Naive thymus-derived CD8-positive, alpha-beta T cell (primary cell): ENCODE measurements around the gene GDPD3. TPM values are rescaled to one million over a fixed set of nuclear protein-coding genes. Genes with fewer than 3 reads are reported as not detected.
A peak's percentile ranks its signal among the peaks of the same experiment; 100 is the strongest.

ENCODE experiments used
- ATAC-seq, 2 donors: fragments of 150-1000 bp; cut with Tn5 transposase in 1 of 2; sonication (Bioruptor Pico), chemical (Tn5 transposase) in 1 of 2; 1 replicate in 1 of 2; 2 replicates in 1 of 2; pipeline ENCODE4 v1.10.0; 2021; ENCODE audit warnings: mild to moderate bottlenecking in 2 of 2, moderate library complexity in 2 of 2
- POLR2A ChIA-PET: fragments of 350-600 bp; sonication (Branson Sonifier 250); formaldehyde crosslinking; loops from one replicate; lab custom pipeline; 2021; ENCODE audit warnings: antibody characterized with exemption; lab: Charles Lee
- DNase-seq, 10 donors: peaks; one replicate each; pipeline versions ENCODE4 v3.0.0 to v3.0.0-alpha.2; 2020 to 2022
- H3K27ac Mint-ChIP-seq, 10 donors: one replicate each; pipeline ENCODE4 v1.8.0; 2020 to 2022; ENCODE audit warnings: mild to moderate bottlenecking in 10 of 10, mixed read lengths in 10 of 10, moderate library complexity in 4 of 10, inconsistent platforms in 1 of 10
- H3K27me3 Mint-ChIP-seq, 5 donors: one replicate each; pipeline ENCODE4 v1.8.0; 2021 to 2022; ENCODE audit warnings: mixed read lengths in 5 of 5
- H3K36me3 Mint-ChIP-seq, 3 donors: one replicate each; pipeline ENCODE4 v1.8.0; 2020 to 2022; ENCODE audit warnings: mixed read lengths in 3 of 3, mild to moderate bottlenecking in 2 of 3, inconsistent platforms in 1 of 3
- H3K4me1 Mint-ChIP-seq, 4 donors: one replicate each; pipeline ENCODE4 v1.8.0; 2021 to 2022; ENCODE audit warnings: mixed read lengths in 4 of 4
- H3K4me3 Mint-ChIP-seq, 10 donors: one replicate each; pipeline ENCODE4 v1.8.0; 2020 to 2022; ENCODE audit warnings: mild to moderate bottlenecking in 10 of 10, mixed read lengths in 10 of 10, moderate library complexity in 6 of 10, inconsistent platforms in 1 of 10
- H3K9me3 Mint-ChIP-seq, 9 donors: one replicate each; pipeline ENCODE4 v1.8.0; 2020 to 2022; ENCODE audit warnings: mixed read lengths in 9 of 9, mild to moderate bottlenecking in 3 of 9, inconsistent platforms in 1 of 9, moderate library complexity in 1 of 9
- polyA plus RNA-seq, 3 donors: library from polyadenylated mRNA; unstranded; fragments of 300-500 nt; fragmentation: Illumina TruSeq; gene quantifications; one replicate each; pipeline ENCODE4 v1.2.3, GENCODE V29; 2021
- total RNA-seq, 8 experiments: library from RNA in 2 of 8; stranded (reverse) in 2 of 8; gene quantifications; one replicate each; pipeline ENCODE4 v1.2.3 and lab custom pipeline; 2021 to 2026

The GDPD3 gene, protein sequence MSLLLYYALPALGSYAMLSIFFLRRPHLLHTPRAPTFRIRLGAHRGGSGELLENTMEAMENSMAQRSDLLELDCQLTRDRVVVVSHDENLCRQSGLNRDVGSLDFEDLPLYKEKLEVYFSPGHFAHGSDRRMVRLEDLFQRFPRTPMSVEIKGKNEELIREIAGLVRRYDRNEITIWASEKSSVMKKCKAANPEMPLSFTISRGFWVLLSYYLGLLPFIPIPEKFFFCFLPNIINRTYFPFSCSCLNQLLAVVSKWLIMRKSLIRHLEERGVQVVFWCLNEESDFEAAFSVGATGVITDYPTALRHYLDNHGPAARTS
- total RNA-seq (10 to 100 TPM; 19.8 to 25.0 TPM), polyA plus RNA-seq (under 1 TPM in 1 of 3 donors, not detected in 2; 0.18 TPM), total RNA-seq (lab: John Stamatoyannopoulos, UW) (1.0 to 11.1 (median 4.1) reads per million in 6 experiments)

GRCh38 chr16:30113031-30113710, at the start of gene GDPD3:
Gene GDPD3, minus strand, starts transcription at chr16:30113537. Its CDS starts 59 bp downstream, at chr16:30113478.
- Mint-ChIP-seq H3K27ac (peak within 1 kb of the TSS in 3 of 10 donors; percentile 5 to 67 (median 38)), H3K4me1 (peaks cover 6 to 19% (median 12%) of the 10 kb centered on the region in 4 donors), H3K4me3 (no peak within 1 kb of the TSS), H3K27me3 (no peaks in the 10 kb centered on the region), H3K36me3 (peaks cover 4 to 40% (median 9%) of the 10 kb centered on the region in 3 donors), H3K9me3 (no peaks in the 10 kb centered on the region)
- DNase-seq (no peak), ATAC-seq (no peak)
- POLR2A ChIA-PET = interaction anchor here (0.8 to 4.7 kb wide), 7 partner anchors 11 to 296 kb away, joined by 3 to 20 read pairs (median 9); partner anchors contain the start of genes CORO1A, MAPK3 and YPEL3

DNA sequence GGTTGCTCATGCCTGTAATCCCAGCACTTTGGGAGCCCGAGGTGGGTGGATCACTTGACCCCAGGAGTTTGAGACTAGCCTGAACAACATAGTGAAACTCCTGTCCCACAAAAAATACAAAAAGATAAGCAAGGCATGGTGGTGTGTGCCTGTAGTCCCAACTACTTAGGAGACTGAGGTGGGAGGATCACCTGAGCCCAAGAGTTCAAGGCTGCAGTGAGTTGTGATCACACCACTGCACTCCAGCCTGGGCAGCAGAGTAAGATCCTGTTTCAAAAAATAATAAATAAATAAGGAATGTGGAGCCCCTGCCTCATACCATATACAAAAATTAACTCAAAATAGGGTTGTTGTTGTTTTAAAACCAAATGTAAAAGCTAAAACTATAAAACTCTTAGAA, 43.9 kb upstream of the GDPD3 start:
- Mint-ChIP-seq H3K27ac (no peak overlapping the region), H3K36me3 (no peaks in the 10 kb centered on the region), H3K9me3 (no peaks in the 10 kb centered on the region), H3K27me3 (no peaks in the 10 kb centered on the region), H3K4me1 (peaks cover under 1 to 2% (median 2%) of the 10 kb centered on the region in 4 donors), H3K4me3 (no peak overlapping the region)
- DNase-seq = no peak
- POLR2A ChIA-PET = no interaction called here
- ATAC-seq = no peak

DNA sequence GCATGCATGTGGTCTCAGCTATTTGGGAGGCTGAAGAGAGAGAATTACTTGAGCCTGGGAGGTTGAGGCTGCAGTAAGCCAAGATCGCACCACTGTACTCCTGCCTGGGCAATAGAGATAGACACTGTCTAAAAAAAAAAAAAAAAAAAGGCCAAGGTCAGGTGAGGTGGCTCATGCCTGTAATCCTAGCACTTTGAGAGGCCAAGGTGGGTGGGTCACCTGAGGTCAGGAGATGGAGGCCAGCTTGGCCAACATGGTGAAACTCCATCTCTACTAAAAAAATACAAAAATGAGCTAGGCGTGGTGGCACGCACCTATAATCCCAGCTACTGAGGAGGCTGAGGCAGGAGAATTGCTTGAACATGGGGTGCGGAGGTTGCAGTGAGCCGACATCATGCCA, 41.9 kb upstream of the GDPD3 start:
- Mint-ChIP-seq H3K4me1 (peaks cover 0 to 3% (median under 1%) of the 10 kb centered on the region in 4 donors), H3K36me3 (no peaks in the 10 kb centered on the region), H3K4me3 (no peak overlapping the region), H3K9me3 (peaks cover 0 to 2% (median 0%) of the 10 kb centered on the region in 9 donors), H3K27me3 (no peaks in the 10 kb centered on the region), H3K27ac (no peak overlapping the region)
- no peak for DNase-seq
- POLR2A ChIA-PET = interaction anchor here (0.7 to 1.4 kb wide), 4 partner anchors 25 to 1718 kb away, joined by 3 to 9 read pairs (median 6); partner anchors contain the start of gene ZNF267
- no peak for ATAC-seq

GRCh38 chr16:30152517-30152916, 39.2 kb upstream of the GDPD3 start:
- ATAC-seq (no peak), DNase-seq (no peak)
- Mint-ChIP-seq H3K27ac (no peak overlapping the region), H3K4me3 (no peak overlapping the region), H3K9me3 (peaks cover 0 to 18% (median 4%) of the 10 kb centered on the region in 9 donors), H3K36me3 (peaks cover 0 to 6% (median 4%) of the 10 kb centered on the region in 3 donors), H3K27me3 (no peaks in the 10 kb centered on the region), H3K4me1 (peaks cover 0 to 5% (median 2%) of the 10 kb centered on the region in 4 donors)
- POLR2A ChIA-PET = interaction anchor here (0.7 kb wide), 1 partner anchor 303 kb away, joined by 3 read pairs; no protein-coding TSS in a partner anchor

DNA sequence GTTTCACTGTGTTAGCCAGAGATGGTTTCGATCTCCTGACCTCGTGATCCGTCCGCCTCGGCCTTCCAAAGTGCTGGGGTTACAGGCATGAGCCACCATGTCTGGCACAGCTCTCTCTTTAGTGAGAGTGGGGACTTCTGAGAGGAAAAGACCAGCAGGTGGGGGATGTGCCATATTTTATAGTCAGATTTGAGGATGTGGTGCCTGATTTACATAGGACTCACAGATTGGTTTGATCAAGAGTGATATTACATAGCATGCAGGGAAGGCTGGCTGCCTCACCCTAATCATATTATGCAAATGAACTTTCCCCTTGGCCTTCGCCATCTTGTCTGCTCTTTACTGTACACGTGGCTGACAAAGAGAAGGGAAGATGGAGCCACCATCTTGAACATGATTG, 37.8 kb upstream of the GDPD3 start:
- Mint-ChIP-seq H3K36me3 (peaks cover 0 to 6% (median 4%) of the 10 kb centered on the region in 3 donors), H3K27me3 (no peaks in the 10 kb centered on the region), H3K4me3 (peak overlapping the region in 1 of 10 donors; percentile 34), H3K9me3 (peaks cover 0 to 18% (median 4%) of the 10 kb centered on the region in 9 donors), H3K27ac (no peak overlapping the region), H3K4me1 (peaks cover 0 to 5% (median 2%) of the 10 kb centered on the region in 4 donors)
- ATAC-seq (no peak), DNase-seq (no peak)
- POLR2A ChIA-PET = interaction anchor here (0.6 to 1.1 kb wide), 3 partner anchors 10 to 184 kb away, joined by 3 to 5 read pairs (median 3); no protein-coding TSS in a partner anchor

DNA sequence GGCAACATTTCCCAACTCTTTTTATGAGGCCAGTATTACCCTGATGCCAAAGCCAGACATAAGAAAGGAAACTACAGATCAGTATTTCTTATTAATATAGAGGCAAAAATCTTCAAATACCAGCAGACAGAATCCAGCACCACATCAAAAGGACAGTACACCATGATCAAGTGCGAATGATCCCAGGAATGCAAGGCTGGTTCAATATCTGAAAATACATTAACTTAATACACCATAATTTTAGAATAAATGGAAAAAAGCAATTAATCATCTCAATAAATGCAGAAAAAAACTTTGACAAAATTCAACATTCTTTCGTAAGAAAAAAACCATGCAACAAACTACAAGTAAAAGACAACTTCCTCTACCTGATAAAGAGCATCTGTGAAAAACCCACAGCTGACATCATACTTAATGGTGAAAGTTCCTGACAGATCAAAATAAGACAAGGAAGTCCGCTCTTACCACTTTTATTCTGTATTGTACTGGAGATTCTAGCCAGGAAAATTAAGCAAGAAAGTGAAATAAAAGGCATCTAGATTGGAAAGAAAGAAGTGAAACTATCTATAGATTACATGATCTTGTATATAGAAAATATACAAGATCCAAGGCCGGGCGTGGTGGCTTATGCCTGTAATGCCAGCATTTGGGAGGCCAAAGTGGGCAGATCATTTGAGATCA, 36.1 kb upstream of the GDPD3 start:
- no peak overlapping the region for H3K4me3 Mint-ChIP-seq
- ATAC-seq (no peak), DNase-seq (no peak)
- no peaks in the 10 kb centered on the region for H3K27me3 Mint-ChIP-seq
- POLR2A ChIA-PET = interaction anchor here (1.4 kb wide), 1 partner anchor 34 kb away, joined by 6 read pairs; the partner anchor contains the start of gene CORO1A
- peaks cover 0 to 6% (median 4%) of the 10 kb centered on the region in 3 donors for H3K36me3 Mint-ChIP-seq
- H3K9me3 Mint-ChIP-seq = peaks cover 0 to 18% (median 4%) of the 10 kb centered on the region in 9 donors
- H3K4me1 Mint-ChIP-seq = peaks cover 0 to 7% (median 4%) of the 10 kb centered on the region in 4 donors
- H3K27ac Mint-ChIP-seq = no peak overlapping the region

GRCh38 chr16:30147843-30148510, 34.6 kb upstream of the GDPD3 start:
- no peak for DNase-seq
- Mint-ChIP-seq H3K4me3 (no peak overlapping the region), H3K36me3 (peaks cover 0 to 6% (median 4%) of the 10 kb centered on the region in 3 donors), H3K27ac (no peak overlapping the region), H3K4me1 (peaks cover 7 to 13% (median 9%) of the 10 kb centered on the region in 4 donors), H3K27me3 (no peaks in the 10 kb centered on the region), H3K9me3 (peaks cover 0 to 18% (median 4%) of the 10 kb centered on the region in 9 donors)
- ATAC-seq = no peak
- POLR2A ChIA-PET = interaction anchor here (0.6 to 0.8 kb wide), 2 partner anchors 36 to 77 kb away, joined by 3 to 5 read pairs; partner anchors contain the start of gene CORO1A

- Mint-ChIP-seq H3K9me3 (peaks cover 0 to 15% (median 4%) of the 10 kb centered on the region in 9 donors), H3K4me3 (no peak overlapping the region), H3K27ac (peak overlapping the region in 2 of 10 donors; percentile 65 to 78), H3K4me1 (peaks cover 8 to 19% (median 11%) of the 10 kb centered on the region in 4 donors), H3K36me3 (peaks cover 0 to 6% (median 4%) of the 10 kb centered on the region in 3 donors), H3K27me3 (no peaks in the 10 kb centered on the region)
- no peak for ATAC-seq
- no peak for DNase-seq
- POLR2A ChIA-PET = no interaction called here
Observed at GRCh38 chr16:30145657-30146056, 32.3 kb upstream of the GDPD3 start.

GRCh38 chr16:30144917-30145316, 31.6 kb upstream of the GDPD3 start:
- POLR2A ChIA-PET = no interaction called here
- no peak overlapping the region for H3K4me3 Mint-ChIP-seq
- ATAC-seq = no peak

DNA sequence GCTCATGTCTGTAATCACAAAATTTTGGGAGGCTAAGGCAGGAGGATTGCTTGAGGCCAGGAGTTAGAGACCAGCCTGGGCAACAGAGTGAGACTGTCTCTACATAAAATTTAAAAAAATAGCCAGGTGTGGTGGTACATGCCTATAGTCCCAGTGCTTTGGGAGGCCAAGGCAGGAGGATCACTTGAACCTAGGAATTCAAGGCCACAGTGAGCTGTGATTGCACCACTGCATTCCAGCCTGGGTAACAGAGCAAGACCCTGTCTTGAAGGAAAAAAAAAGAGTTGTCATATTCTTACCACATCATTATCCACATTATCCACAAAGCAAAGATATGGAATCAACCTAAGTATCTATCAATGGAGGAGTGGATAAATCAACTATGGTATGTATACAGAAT, 30.7 kb upstream of the GDPD3 start:
- H3K27ac Mint-ChIP-seq = no peak overlapping the region
- H3K36me3 Mint-ChIP-seq = peaks cover 0 to under 1% (median 0%) of the 10 kb centered on the region in 3 donors
- DNase-seq = no peak
- POLR2A ChIA-PET = no interaction called here
- peaks cover 12 to 31% (median 21%) of the 10 kb centered on the region in 4 donors for H3K4me1 Mint-ChIP-seq
- H3K9me3 Mint-ChIP-seq = peaks cover 0 to 5% (median 0%) of the 10 kb centered on the region in 9 donors
- no peak for ATAC-seq
- no peak overlapping the region for H3K4me3 Mint-ChIP-seq
- no peaks in the 10 kb centered on the region for H3K27me3 Mint-ChIP-seq

More at GRCh38 chr16:30144917-30145316, 31.6 kb upstream of the GDPD3 start:
- Mint-ChIP-seq H3K27me3 (no peaks in the 10 kb centered on the region), H3K27ac (no peak overlapping the region), H3K9me3 (peaks cover 0 to 13% (median 4%) of the 10 kb centered on the region in 9 donors), H3K36me3 (peaks cover 0 to 6% (median 4%) of the 10 kb centered on the region in 3 donors), H3K4me1 (peaks cover 9 to 22% (median 15%) of the 10 kb centered on the region in 4 donors)
- no peak for DNase-seq

GRCh38 chr16:30143347-30143702, 30.0 kb upstream of the GDPD3 start:
- H3K4me3 Mint-ChIP-seq = peak overlapping the region in 5 of 10 donors; percentile 2 to 72 (median 12)
- no peaks in the 10 kb centered on the region for H3K9me3 Mint-ChIP-seq
- DNase-seq (no peak), ATAC-seq (no peak)
- no peaks in the 10 kb centered on the region for H3K36me3 Mint-ChIP-seq
- H3K27ac Mint-ChIP-seq = peak overlapping the region in 8 of 10 donors; percentile 19 to 82 (median 64)
- POLR2A ChIA-PET = interaction anchor here (0.6 to 2.1 kb wide), 8 partner anchors 9 to 264 kb away, joined by 3 to 50 read pairs (median 4); partner anchors contain the start of genes ALDOA, CORO1A, TBX6 and ZNF771
- H3K27me3 Mint-ChIP-seq = no peaks in the 10 kb centered on the region
- H3K4me1 Mint-ChIP-seq = peaks cover 13 to 33% (median 21%) of the 10 kb centered on the region in 4 donors
